GM18867 (cell line): ENCODE results near the gene SMC1B.
"Not testable (repeated sequence)": the region's sequence is repeated elsewhere in the genome, so short reads cannot be mapped to it uniquely, and the experiment has no call there.

ENCODE experiments used
- ATAC-seq: cut with Tn5 transposase; IDR thresholded peaks from one replicate; pipeline ENCODE4 v1.9.1; 2021; ENCODE audit warnings: mild to moderate bottlenecking, moderate library complexity; ENCODE audit not compliant: unreplicated experiment

SMC1B gene

GRCh38 chr22:45351956-45352355 lies 61.4 kb downstream of the SMC1B start:
- no peak for ATAC-seq

GRCh38 chr22:45349916-45350315 lies 63.5 kb downstream of the SMC1B start:
- ATAC-seq: no peak

GRCh38 chr22:45344334-45344733 lies 69.1 kb downstream of the SMC1B start:
- no peak for ATAC-seq

- no peak for ATAC-seq
Observed at GRCh38 chr22:45343143-45343542, 70.3 kb downstream of the SMC1B start.

GRCh38 chr22:45341498-45341897 lies 71.9 kb downstream of the SMC1B start:
- no peak for ATAC-seq

GRCh38 chr22:45340323-45340722 lies 73.1 kb downstream of the SMC1B start:
- no peak for ATAC-seq

GRCh38 chr22:45338795-45339194 lies 74.6 kb downstream of the SMC1B start:
- ATAC-seq: no peak

- ATAC-seq: no peak
Observed at GRCh38 chr22:45337536-45337935, 75.9 kb downstream of the SMC1B start.

GRCh38 chr22:45336971-45337431 lies 76.4 kb downstream of the SMC1B start:
- no peak for ATAC-seq

GRCh38 chr22:45335854-45336522 lies 77.4 kb downstream of the SMC1B start:
- ATAC-seq: no peak

GRCh38 chr22:45335021-45335818 lies 78.2 kb downstream of the SMC1B start:
- ATAC-seq: no peak

- ATAC-seq: no peak
Observed at GRCh38 chr22:45334528-45334927, 78.9 kb downstream of the SMC1B start.

GRCh38 chr22:45334068-45334467 lies 79.3 kb downstream of the SMC1B start:
- no peak for ATAC-seq

- no peak for ATAC-seq
Observed at GRCh38 chr22:45332001-45332400, 81.4 kb downstream of the SMC1B start.

GRCh38 chr22:45331486-45331885 lies 81.9 kb downstream of the SMC1B start:
- no peak for ATAC-seq

GRCh38 chr22:45330548-45330947 lies 82.9 kb downstream of the SMC1B start:
- no peak for ATAC-seq

- no peak for ATAC-seq
Observed at GRCh38 chr22:45329530-45329936, 83.9 kb downstream of the SMC1B start.

GRCh38 chr22:45328822-45329529 lies 84.4 kb downstream of the SMC1B start:
- no peak for ATAC-seq

- ATAC-seq: not testable (repeated sequence)
Observed at GRCh38 chr22:45328261-45328660, 85.1 kb downstream of the SMC1B start.

GRCh38 chr22:45324311-45324711 lies 89.1 kb downstream of the SMC1B start:
- no peak for ATAC-seq

- ATAC-seq: no peak
Observed at GRCh38 chr22:45323695-45324094, 89.7 kb downstream of the SMC1B start.
